HL-60 (cell line): ENCODE measurements around the gene CYB561.
A peak's percentile ranks its signal among the peaks of the same experiment; 100 is the strongest.

Experiments
- DNase-seq, 2 experiments: peaks; one replicate each; pipeline ENCODE4 v3.0.0-alpha.2; 2010 to 2020; ENCODE audit warnings: low read depth in 1 of 2, low spot score in 1 of 2
- H3K27ac ChIP-seq: fragments of 250-450 bp; sonication (Bioruptor Pico); replicated peaks from 2 replicates; pipeline ENCODE4 v1.5.1; 2020; ENCODE audit warnings: mild to moderate bottlenecking, moderate library complexity
- H3K27me3 ChIP-seq: fragments of 250-450 bp; sonication (Bioruptor Pico); 2 replicates; pipeline ENCODE4 v1.5.1; 2021; ENCODE audit warnings: mild to moderate bottlenecking, moderate library complexity; ENCODE audit not compliant: insufficient read depth, poor library complexity, severe bottlenecking
- H3K4me3 ChIP-seq: replicated peaks from 2 replicates; pipeline ENCODE4 v1.5.1; 2011; ENCODE audit warnings: mild to moderate bottlenecking, control low read depth, low read length; ENCODE audit not compliant: insufficient read depth
- CTCF ChIP-seq: IDR thresholded peaks from one replicate; pipeline ENCODE4 v1.5.1; 2011; ENCODE audit warnings: low read length, control low read depth, inconsistent platforms; ENCODE audit not compliant: insufficient read depth
- GABPA ChIP-seq: IDR thresholded peaks from 2 replicates; pipeline ENCODE4 v1.6.1; 2012; ENCODE audit warnings: low read depth
- POLR2AphosphoS5 ChIP-seq: IDR thresholded peaks from 2 replicates; pipeline ENCODE4 v1.6.1; 2012; ENCODE audit warnings: low read depth
- SPI1 ChIP-seq: IDR thresholded peaks from 2 replicates; pipeline ENCODE4 v1.6.1; 2012; ENCODE audit warnings: low read depth, mild to moderate bottlenecking, borderline replicate concordance
- TF ChIP-seq, protein P1 (sequence below): IDR thresholded peaks from 2 replicates; pipeline ENCODE4 v1.6.1; 2012; ENCODE audit warnings: low read depth; ENCODE audit not compliant: insufficient replicate concordance

The CYB561 gene

DNA sequence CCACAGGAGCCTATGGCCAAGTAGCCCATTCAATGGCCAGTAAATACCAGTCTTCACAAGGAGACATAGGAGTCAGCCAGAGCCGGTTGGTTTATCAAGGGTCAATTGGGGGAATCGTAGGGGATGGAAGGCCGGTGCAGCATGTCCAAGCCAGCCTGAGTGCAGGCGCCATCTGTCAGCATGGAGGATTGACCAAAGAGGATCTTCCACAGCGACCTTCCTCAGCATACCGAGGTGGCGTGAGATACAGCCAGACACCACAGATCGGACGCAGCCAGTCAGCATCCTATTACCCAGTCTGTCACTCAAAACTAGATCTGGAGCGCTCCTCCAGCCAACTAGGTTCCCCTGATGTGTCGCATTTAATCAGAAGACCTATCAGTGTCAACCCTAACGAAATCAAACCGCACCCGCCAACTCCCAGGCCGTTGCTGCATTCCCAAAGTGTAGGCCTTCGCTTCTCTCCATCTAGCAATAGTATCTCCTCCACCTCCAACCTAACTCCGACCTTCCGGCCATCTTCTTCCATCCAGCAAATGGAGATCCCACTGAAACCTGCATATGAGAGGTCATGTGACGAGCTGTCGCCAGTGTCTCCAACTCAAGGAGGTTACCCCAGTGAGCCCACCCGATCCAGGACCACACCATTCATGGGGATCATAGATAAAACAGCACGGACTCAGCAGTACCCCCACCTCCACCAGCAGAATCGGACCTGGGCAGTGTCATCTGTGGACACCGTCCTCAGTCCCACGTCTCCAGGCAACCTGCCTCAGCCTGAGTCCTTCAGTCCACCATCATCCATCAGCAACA, 25.0 kb downstream of the CYB561 start:
- Histone ChIP-seq H3K27ac (no peak overlapping the region), H3K4me3 (no peak overlapping the region), H3K27me3 (no peaks in the 10 kb centered on the region)
- DNase-seq: no peak
- no peak for TF ChIP-seq GABPA
- TF ChIP-seq SPI1: no peak
- TF ChIP-seq CTCF: no peak
- TF ChIP-seq, protein P1, sequence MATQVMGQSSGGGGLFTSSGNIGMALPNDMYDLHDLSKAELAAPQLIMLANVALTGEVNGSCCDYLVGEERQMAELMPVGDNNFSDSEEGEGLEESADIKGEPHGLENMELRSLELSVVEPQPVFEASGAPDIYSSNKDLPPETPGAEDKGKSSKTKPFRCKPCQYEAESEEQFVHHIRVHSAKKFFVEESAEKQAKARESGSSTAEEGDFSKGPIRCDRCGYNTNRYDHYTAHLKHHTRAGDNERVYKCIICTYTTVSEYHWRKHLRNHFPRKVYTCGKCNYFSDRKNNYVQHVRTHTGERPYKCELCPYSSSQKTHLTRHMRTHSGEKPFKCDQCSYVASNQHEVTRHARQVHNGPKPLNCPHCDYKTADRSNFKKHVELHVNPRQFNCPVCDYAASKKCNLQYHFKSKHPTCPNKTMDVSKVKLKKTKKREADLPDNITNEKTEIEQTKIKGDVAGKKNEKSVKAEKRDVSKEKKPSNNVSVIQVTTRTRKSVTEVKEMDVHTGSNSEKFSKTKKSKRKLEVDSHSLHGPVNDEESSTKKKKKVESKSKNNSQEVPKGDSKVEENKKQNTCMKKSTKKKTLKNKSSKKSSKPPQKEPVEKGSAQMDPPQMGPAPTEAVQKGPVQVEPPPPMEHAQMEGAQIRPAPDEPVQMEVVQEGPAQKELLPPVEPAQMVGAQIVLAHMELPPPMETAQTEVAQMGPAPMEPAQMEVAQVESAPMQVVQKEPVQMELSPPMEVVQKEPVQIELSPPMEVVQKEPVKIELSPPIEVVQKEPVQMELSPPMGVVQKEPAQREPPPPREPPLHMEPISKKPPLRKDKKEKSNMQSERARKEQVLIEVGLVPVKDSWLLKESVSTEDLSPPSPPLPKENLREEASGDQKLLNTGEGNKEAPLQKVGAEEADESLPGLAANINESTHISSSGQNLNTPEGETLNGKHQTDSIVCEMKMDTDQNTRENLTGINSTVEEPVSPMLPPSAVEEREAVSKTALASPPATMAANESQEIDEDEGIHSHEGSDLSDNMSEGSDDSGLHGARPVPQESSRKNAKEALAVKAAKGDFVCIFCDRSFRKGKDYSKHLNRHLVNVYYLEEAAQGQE: no peak
- no peak for TF ChIP-seq POLR2AphosphoS5

- Histone ChIP-seq H3K4me3 (no peak overlapping the region), H3K27ac (no peak overlapping the region), H3K27me3 (no peaks in the 10 kb centered on the region)
- TF ChIP-seq POLR2AphosphoS5: no peak
- no peak for TF ChIP-seq SPI1
- TF ChIP-seq CTCF: no peak
- TF ChIP-seq GABPA: no peak
- TF ChIP-seq, protein P1: no peak
- DNase-seq: peak in 1 of 2 experiments; percentile 24
Observed at GRCh38 chr17:63419949-63420867, 25.9 kb downstream of the CYB561 start.

DNA sequence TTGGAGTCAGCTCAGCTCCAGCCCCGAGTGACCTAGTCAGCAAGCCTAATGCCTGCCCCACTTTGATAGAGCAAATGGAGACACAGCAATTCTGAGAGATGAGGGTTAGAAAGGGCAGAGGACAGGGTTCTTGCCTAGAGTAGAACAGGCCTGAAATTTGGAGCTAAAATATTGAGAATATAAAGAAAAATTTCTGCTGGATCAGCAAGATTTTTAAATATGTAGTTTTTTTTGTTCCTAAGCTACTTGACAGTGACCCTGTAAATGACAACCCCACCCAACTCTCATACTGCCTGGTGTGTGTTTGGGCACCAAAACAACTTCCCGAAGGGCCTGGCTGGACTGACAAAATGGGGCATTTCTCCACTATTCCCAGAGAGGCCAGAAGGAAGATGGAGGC, 26.7 kb downstream of the CYB561 start:
- no peak overlapping the region for H3K4me3 ChIP-seq
- H3K27ac ChIP-seq: no peak overlapping the region
- DNase-seq: no peak
- H3K27me3 ChIP-seq: no peaks in the 10 kb centered on the region
- TF ChIP-seq GABPA: no peak
- TF ChIP-seq CTCF: no peak
- TF ChIP-seq SPI1: no peak
- TF ChIP-seq, protein P1: no peak
- no peak for TF ChIP-seq POLR2AphosphoS5
